OCI-LY3 (cell line): ENCODE results near the gene SLC8A1.

Experiments used
- EZH2phosphoT487 ChIP-seq: fragments of 200-600 bp; shearing (Covaris generic); IDR thresholded peaks from 2 replicates; pipeline ENCODE4 v1.6.1; 2018; ENCODE audit warnings: antibody characterized with exemption, mixed run types, low read depth
- TF ChIP-seq, protein P1 (sequence below): fragments of 200-600, 300-600 bp; sonication (generic); IDR thresholded peaks from 2 replicates; pipeline ENCODE4 v1.5.1; 2014; ENCODE audit warnings: antibody characterized with exemption, low read length, low read depth

DNA sequence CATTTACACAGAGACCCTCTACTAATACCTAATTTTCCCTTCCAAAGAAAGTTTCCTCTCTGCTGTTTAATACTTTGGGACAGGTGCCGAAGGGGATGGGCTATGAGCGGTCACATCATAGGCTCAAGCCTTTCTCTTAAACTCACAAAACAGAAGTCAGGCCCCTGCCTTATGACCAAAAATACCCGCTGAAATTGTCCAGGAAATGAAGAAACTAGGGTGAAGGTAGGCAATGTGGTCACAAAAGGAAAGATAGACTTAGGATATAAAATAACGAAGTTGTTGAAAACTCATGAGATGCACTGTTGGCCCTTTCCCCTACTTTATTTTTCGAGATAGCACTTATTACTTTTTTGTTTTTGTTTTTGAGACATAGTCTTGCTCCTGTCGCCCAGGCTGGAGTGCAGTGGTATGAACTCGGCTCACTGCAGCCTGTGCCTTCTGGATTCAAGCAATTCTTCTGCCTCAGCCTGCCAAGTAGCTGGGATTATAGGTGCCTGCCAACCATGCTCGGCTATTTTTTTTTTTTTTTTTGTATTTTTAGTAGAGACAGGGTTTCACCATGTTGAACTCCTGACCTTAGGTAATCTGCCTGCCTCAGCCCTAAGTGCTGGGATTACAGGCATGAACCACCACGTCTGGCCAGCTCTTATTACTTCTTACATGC lies 16.3 kb downstream of the SLC8A1 start:
- TF ChIP-seq, protein P1, sequence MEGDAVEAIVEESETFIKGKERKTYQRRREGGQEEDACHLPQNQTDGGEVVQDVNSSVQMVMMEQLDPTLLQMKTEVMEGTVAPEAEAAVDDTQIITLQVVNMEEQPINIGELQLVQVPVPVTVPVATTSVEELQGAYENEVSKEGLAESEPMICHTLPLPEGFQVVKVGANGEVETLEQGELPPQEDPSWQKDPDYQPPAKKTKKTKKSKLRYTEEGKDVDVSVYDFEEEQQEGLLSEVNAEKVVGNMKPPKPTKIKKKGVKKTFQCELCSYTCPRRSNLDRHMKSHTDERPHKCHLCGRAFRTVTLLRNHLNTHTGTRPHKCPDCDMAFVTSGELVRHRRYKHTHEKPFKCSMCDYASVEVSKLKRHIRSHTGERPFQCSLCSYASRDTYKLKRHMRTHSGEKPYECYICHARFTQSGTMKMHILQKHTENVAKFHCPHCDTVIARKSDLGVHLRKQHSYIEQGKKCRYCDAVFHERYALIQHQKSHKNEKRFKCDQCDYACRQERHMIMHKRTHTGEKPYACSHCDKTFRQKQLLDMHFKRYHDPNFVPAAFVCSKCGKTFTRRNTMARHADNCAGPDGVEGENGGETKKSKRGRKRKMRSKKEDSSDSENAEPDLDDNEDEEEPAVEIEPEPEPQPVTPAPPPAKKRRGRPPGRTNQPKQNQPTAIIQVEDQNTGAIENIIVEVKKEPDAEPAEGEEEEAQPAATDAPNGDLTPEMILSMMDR = no peak
- no peak for TF ChIP-seq EZH2phosphoT487
